Effector memory CD4-positive, alpha-beta T cell (primary cell): Measurements from ENCODE around the gene ARMH1.
"Not testable (repeated sequence)": the region's sequence is repeated elsewhere in the genome, so short reads cannot be mapped to it uniquely, and the experiment has no call there.

Experiments used
- DNase-seq, 3 donors: peaks; one replicate each; pipeline ENCODE4 v3.0.0-alpha.2; 2020
- H3K27ac ChIP-seq: 2 replicates; pipeline ENCODE4 v1.7.0; 2013; ENCODE audit warnings: mild to moderate bottlenecking, low read length, moderate library complexity; ENCODE audit not compliant: insufficient read depth, poor library complexity, severe bottlenecking
- H3K27me3 ChIP-seq: replicated peaks from 2 replicates; pipeline ENCODE4 v1.7.0; 2013; ENCODE audit warnings: mild to moderate bottlenecking, low read length; ENCODE audit not compliant: insufficient read depth, control insufficient read depth, poor library complexity, severe bottlenecking
- H3K36me3 ChIP-seq: 2 replicates; pipeline ENCODE4 v1.7.0; 2013; ENCODE audit warnings: mild to moderate bottlenecking, low read length, moderate library complexity; ENCODE audit not compliant: control insufficient read depth, insufficient read depth
- H3K4me1 ChIP-seq: 2 replicates; pipeline ENCODE4 v1.7.0; 2013; ENCODE audit warnings: low read length, mild to moderate bottlenecking; ENCODE audit not compliant: control insufficient read depth, insufficient read depth, poor library complexity, severe bottlenecking
- H3K4me3 ChIP-seq: 2 replicates; pipeline ENCODE4 v1.7.0; 2013; ENCODE audit warnings: low read length, low read depth, mild to moderate bottlenecking; ENCODE audit not compliant: insufficient read depth, poor library complexity, severe bottlenecking
- H3K9me3 ChIP-seq: 2 replicates; pipeline ENCODE4 v1.7.0; 2013; ENCODE audit warnings: mild to moderate bottlenecking, low read length, moderate library complexity; ENCODE audit not compliant: control insufficient read depth

The ARMH1 gene

GRCh38 chr1:44694863-44695478 is 20.5 kb downstream of the ARMH1 start:
- Histone ChIP-seq H3K4me1 (peaks cover 5% of the 10 kb centered on the region), H3K36me3 (no peaks in the 10 kb centered on the region), H3K27ac (no peak overlapping the region), H3K27me3 (no peaks in the 10 kb centered on the region), H3K9me3 (no peaks in the 10 kb centered on the region), H3K4me3 (no peak overlapping the region)
- DNase-seq = no peak

GRCh38 chr1:44695671-44696070 is 21.2 kb downstream of the ARMH1 start:
- DNase-seq = no peak
- H3K36me3 ChIP-seq = no peaks in the 10 kb centered on the region
- peaks cover 5% of the 10 kb centered on the region for H3K4me1 ChIP-seq
- H3K27ac ChIP-seq = no peak overlapping the region
- H3K9me3 ChIP-seq = no peaks in the 10 kb centered on the region
- H3K4me3 ChIP-seq = no peak overlapping the region
- no peaks in the 10 kb centered on the region for H3K27me3 ChIP-seq

GRCh38 chr1:44696101-44696500 is 21.6 kb downstream of the ARMH1 start:
- no peaks in the 10 kb centered on the region for H3K36me3 ChIP-seq
- DNase-seq = no peak
- H3K9me3 ChIP-seq = no peaks in the 10 kb centered on the region
- peaks cover 5% of the 10 kb centered on the region for H3K4me1 ChIP-seq
- H3K4me3 ChIP-seq = no peak overlapping the region
- H3K27me3 ChIP-seq = no peaks in the 10 kb centered on the region
- H3K27ac ChIP-seq = no peak overlapping the region

- H3K4me3 ChIP-seq = no peak overlapping the region
- no peaks in the 10 kb centered on the region for H3K36me3 ChIP-seq
- no peak for DNase-seq
- H3K4me1 ChIP-seq = peaks cover 5% of the 10 kb centered on the region
- H3K27ac ChIP-seq = no peak overlapping the region
- H3K27me3 ChIP-seq = no peaks in the 10 kb centered on the region
- no peaks in the 10 kb centered on the region for H3K9me3 ChIP-seq
Measured at GRCh38 chr1:44696789-44697345, 22.4 kb downstream of the ARMH1 start.

- Histone ChIP-seq H3K4me3 (no peak overlapping the region), H3K27me3 (no peaks in the 10 kb centered on the region), H3K4me1 (peaks cover 5% of the 10 kb centered on the region), H3K9me3 (no peaks in the 10 kb centered on the region), H3K27ac (no peak overlapping the region), H3K36me3 (no peaks in the 10 kb centered on the region)
- DNase-seq = no peak
Measured at GRCh38 chr1:44698138-44698537, 23.6 kb downstream of the ARMH1 start.

GRCh38 chr1:44699375-44699774 is 24.9 kb downstream of the ARMH1 start:
- H3K9me3 ChIP-seq, H3K27ac ChIP-seq, H3K4me3 ChIP-seq, H3K36me3 ChIP-seq, DNase-seq, H3K27me3 ChIP-seq, H3K4me1 ChIP-seq: not testable (repeated sequence)

GRCh38 chr1:44700573-44700972 is 26.1 kb downstream of the ARMH1 start:
- no peak overlapping the region for H3K4me3 ChIP-seq
- H3K4me1 ChIP-seq = peaks cover 5% of the 10 kb centered on the region
- H3K27me3 ChIP-seq = no peaks in the 10 kb centered on the region
- H3K27ac ChIP-seq = no peak overlapping the region
- no peak for DNase-seq
- no peaks in the 10 kb centered on the region for H3K9me3 ChIP-seq
- no peaks in the 10 kb centered on the region for H3K36me3 ChIP-seq

- no peaks in the 10 kb centered on the region for H3K9me3 ChIP-seq
- H3K27me3 ChIP-seq = no peaks in the 10 kb centered on the region
- H3K4me1 ChIP-seq = peaks cover 5% of the 10 kb centered on the region
- no peak overlapping the region for H3K27ac ChIP-seq
- no peak overlapping the region for H3K4me3 ChIP-seq
- DNase-seq = no peak
- H3K36me3 ChIP-seq = no peaks in the 10 kb centered on the region
Measured at GRCh38 chr1:44701141-44701573, 26.6 kb downstream of the ARMH1 start.

- no peaks in the 10 kb centered on the region for H3K36me3 ChIP-seq
- H3K27ac ChIP-seq = no peak overlapping the region
- H3K4me1 ChIP-seq = peaks cover 4% of the 10 kb centered on the region
- no peak overlapping the region for H3K4me3 ChIP-seq
- no peaks in the 10 kb centered on the region for H3K9me3 ChIP-seq
- DNase-seq = no peak
- H3K27me3 ChIP-seq = no peaks in the 10 kb centered on the region
Measured at GRCh38 chr1:44705470-44705869, 31.0 kb downstream of the ARMH1 start.

- Histone ChIP-seq H3K36me3 (no peaks in the 10 kb centered on the region), H3K4me1 (peaks cover 4% of the 10 kb centered on the region), H3K27me3 (no peaks in the 10 kb centered on the region), H3K9me3 (no peaks in the 10 kb centered on the region), H3K27ac (no peak overlapping the region), H3K4me3 (no peak overlapping the region)
- DNase-seq = no peak
Measured at GRCh38 chr1:44705938-44706337, 31.4 kb downstream of the ARMH1 start.
